GM23248 (cell line): Measurements from ENCODE around the gene GATAD2B.

ENCODE experiments used
- EZH2 ChIP-seq: fragments of 200-600 bp; sonication (generic); IDR thresholded peaks from 2 replicates; pipeline ENCODE4 v1.6.1; 2018; ENCODE audit warnings: antibody characterized with exemption, mild to moderate bottlenecking; ENCODE audit not compliant: insufficient read depth, poor library complexity, severe bottlenecking
- EZH2phosphoT487 ChIP-seq: fragments of 200-600 bp; sonication (generic); IDR thresholded peaks from 2 replicates; pipeline ENCODE4 v1.6.1; 2018; ENCODE audit warnings: antibody characterized with exemption, moderate library complexity, mild to moderate bottlenecking, low read depth; ENCODE audit not compliant: insufficient read depth

GRCh38 chr1:153963030-153963849 is 40.5 kb upstream of the GATAD2B start, which contains the start of gene SLC39A1:
- TF ChIP-seq EZH2 = no peak
- TF ChIP-seq EZH2phosphoT487 = no peak
